Measurements from ENCODE around the gene RAPGEF4.

RAPGEF4 gene

DNA sequence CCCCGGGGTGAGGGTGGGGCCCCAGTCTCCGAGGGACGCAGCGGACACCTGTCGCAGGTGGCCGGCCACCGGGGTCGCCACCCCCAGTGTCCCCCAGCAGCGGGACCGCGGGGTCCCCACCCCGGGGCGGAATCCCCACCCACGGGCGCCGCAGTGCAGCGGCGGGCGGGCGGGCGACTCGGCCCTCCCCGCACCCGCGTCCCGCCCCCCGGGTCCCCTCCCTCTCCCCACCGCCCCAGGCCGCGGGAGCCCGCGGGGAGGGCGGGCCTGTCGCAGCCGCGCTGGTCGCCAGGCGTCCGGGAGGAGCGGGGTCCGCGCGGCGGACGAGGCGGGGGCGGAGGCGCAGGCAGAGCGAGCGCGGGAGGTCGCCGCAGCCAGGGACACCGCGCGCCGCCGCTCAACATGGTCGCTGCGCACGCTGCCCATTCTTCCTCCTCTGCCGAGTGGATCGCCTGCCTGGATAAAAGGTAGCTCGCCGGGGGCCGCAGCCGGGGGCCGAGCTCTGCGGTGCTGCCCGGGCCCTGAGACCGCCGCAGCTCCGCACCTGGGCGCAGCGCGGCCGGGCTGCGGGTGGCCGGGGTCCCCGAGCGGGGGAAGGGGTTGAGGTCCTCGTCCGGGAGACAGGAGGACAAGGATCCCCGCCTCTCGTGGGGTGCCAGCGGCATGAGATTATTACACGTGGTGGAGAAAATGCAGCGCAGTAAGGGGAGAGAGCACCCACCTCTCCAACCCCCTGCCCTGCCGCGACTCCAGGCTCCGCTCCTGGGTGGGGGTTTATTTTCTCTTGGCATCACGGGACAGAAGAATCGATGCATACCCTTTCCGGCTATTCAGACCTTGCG lies at the start of gene RAPGEF4:
TSS of gene RAPGEF4 (plus strand) at position 264 of the 842 bp plus-strand sequence. CDS start at position 403, 139 bp downstream.
- ChIA-PET CTCF (interaction anchor here (0.6 kb wide), 1 partner anchor 699 kb away, joined by 7 read pairs; no protein-coding TSS in a partner anchor), POLR2A (ENCODE audit: low non-redundant PET) (no interaction called here)
- TF ChIP-seq, protein P1, sequence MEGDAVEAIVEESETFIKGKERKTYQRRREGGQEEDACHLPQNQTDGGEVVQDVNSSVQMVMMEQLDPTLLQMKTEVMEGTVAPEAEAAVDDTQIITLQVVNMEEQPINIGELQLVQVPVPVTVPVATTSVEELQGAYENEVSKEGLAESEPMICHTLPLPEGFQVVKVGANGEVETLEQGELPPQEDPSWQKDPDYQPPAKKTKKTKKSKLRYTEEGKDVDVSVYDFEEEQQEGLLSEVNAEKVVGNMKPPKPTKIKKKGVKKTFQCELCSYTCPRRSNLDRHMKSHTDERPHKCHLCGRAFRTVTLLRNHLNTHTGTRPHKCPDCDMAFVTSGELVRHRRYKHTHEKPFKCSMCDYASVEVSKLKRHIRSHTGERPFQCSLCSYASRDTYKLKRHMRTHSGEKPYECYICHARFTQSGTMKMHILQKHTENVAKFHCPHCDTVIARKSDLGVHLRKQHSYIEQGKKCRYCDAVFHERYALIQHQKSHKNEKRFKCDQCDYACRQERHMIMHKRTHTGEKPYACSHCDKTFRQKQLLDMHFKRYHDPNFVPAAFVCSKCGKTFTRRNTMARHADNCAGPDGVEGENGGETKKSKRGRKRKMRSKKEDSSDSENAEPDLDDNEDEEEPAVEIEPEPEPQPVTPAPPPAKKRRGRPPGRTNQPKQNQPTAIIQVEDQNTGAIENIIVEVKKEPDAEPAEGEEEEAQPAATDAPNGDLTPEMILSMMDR (conservative IDR thresholded peaks at IDR 0.05; ENCODE audit: low read depth): no peak
- H3K27ac ChIP-seq: no peak within 1 kb of the TSS
- DNase-seq (ENCODE audit: low spot score): peak; percentile 22

DNA sequence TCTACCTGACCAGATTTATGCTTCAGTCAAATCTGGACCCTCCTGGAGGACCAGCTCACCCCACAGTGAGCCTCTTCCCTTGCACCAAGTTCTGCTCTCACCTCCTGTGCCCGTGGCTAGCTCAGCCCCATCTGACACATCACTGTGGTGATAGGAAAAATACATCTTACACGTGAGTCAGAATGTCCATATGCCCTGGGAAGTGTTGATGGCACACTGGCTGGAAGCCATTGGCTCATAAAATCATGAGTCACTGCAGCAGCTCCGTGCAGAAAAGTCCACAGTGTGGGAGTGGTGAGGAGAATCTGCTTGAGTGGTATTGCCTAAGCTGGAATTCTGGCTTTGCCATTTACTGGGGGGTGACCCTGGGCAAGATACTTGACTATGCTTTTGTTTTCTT lies 42.6 kb upstream of the RAPGEF4 start:
- CTCF ChIA-PET: interaction anchor here (0.7 to 1.0 kb wide), 2 partner anchors 18 to 526 kb away, joined by 3 read pairs; no protein-coding TSS in a partner anchor
- TF ChIP-seq, protein P1 (conservative IDR thresholded peaks at IDR 0.05; ENCODE audit: low read depth): no peak
- POLR2A ChIA-PET (ENCODE audit: low non-redundant PET): no interaction called here
- H3K27ac ChIP-seq: peak overlapping the region; percentile 93
- DNase-seq (ENCODE audit: low spot score): peak; percentile 93

DNA sequence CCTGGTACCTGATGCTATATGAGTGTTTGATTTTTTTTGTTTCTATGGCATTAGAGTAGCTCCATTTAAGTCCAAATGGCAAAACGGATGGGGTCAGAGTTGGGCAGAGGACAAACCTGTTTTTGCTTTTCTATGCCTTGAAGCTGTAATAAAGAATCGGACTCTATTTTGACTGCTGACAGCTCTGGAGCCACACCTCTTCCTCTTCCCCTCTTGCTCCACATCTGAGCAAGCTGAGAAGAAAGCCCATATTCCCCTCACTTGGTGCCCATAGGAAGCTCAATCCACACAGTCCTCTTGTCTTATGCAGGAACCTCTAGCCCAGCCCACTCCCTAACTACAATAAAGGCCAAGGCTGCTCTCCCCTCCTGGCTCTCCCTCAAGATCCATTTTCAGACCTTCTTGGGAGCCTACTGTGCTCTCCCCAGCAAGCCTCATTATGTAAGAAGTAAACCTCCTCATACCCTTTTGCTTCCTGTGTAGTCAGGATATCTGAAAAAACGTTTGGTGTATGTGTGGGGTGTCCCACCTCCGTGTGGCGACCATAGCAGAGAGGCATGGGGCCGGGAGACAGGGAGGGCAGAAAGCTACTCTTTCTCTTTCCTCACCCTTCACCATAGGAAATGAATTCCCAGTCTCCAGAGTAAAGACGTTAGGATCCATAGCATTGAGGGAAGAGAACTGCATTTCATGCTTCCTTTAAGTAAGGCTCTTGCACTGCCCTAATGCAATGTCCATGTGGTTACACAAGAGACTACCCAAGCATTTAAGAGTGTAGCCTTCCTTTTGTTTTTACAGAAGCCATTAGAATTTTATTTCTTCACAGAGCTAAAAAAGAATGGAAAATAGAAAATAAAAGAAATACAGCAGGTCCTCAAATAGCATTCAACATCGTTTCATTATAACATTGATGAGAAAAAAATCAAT lies 41.9 kb upstream of the RAPGEF4 start:
- H3K27ac ChIP-seq: peak overlapping the region; percentile 93
- TF ChIP-seq, protein P1 (conservative IDR thresholded peaks at IDR 0.05; ENCODE audit: low read depth): no peak
- CTCF ChIA-PET: interaction anchor here (0.6 to 1.0 kb wide), 3 partner anchors 17 to 525 kb away, joined by 3 to 4 read pairs (median 3); no protein-coding TSS in a partner anchor
- no peak for DNase-seq (ENCODE audit: low spot score)
- POLR2A ChIA-PET (ENCODE audit: low non-redundant PET): interaction anchor here (0.6 kb wide), 1 partner anchor 88 kb away, joined by 12 read pairs; no protein-coding TSS in a partner anchor

DNA sequence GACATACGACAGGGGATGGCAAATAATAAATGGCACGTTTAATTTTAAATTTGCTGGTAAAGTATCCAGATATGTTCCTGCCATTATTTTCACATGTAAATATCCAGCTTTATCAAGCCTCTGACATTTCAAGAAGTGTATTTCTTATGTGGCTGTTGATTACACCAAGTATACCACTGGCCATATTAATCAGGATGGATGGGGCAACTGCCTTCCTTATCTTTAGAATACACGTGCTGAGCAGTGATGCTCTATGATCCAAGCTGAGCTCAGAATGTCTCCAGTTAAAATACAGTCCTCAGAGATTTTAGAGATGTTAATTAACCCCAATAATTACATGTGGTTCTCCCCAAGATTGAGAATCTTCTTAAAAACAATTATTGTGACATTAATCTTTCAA lies 38.3 kb upstream of the RAPGEF4 start:
- no peak for DNase-seq (ENCODE audit: low spot score)
- ChIA-PET CTCF (interaction anchor here (1.1 kb wide), 1 partner anchor 14 kb away, joined by 3 read pairs; no protein-coding TSS in a partner anchor), POLR2A (ENCODE audit: low non-redundant PET) (no interaction called here)
- TF ChIP-seq, protein P1 (conservative IDR thresholded peaks at IDR 0.05; ENCODE audit: low read depth): no peak
- no peak overlapping the region for H3K27ac ChIP-seq

DNA sequence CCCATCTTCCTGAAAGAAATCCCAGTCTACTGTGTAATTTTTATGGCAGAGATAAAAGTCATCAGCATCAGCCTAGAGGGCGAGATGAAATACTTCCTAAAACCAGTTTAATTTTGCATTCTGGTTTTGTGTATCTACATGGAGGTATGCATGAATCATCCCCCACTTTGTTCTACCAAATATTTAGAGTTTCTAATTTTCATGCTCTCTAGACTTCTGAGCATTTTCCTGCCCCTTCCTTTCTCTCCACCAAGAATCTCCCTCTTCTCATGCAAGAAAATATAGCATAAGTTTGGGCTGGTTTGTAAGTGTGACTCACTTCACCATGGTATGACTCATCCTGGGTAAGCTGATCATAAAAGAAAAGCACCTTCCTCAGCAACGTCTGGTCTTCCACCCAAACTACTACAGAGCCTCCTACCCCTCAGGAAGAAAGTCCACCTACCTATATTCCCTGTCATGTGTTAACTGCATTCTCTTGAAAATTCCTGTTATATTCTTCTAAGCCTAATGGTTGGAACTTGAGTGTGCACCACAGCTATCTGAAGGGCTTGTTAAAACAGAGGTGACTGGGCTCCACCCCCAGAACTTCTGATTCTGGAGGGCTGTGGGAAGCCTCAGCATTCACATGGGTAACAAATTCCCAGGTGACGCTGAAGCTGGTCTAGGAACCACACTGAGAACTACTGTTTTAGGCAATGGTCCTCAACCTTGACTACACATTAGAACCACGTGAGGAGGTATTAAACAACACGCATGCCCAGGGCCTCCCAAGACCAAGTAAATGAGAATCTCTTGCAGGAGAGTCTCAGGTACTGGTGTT lies 37.4 kb upstream of the RAPGEF4 start:
- H3K27ac ChIP-seq: peak overlapping the region; percentile 79
- CTCF ChIA-PET: interaction anchor here (0.5 to 1.1 kb wide), 4 partner anchors 13 to 75 kb away, joined by 3 to 4 read pairs (median 3); no protein-coding TSS in a partner anchor
- TF ChIP-seq, protein P1 (conservative IDR thresholded peaks at IDR 0.05; ENCODE audit: low read depth): no peak
- POLR2A ChIA-PET (ENCODE audit: low non-redundant PET): no interaction called here
- peak; percentile 87 for DNase-seq (ENCODE audit: low spot score)
